OCI-LY3 (cell line): ENCODE data around the gene EEF1AKMT3.

Experiments
- EZH2phosphoT487 ChIP-seq: fragments of 200-600 bp; shearing (Covaris generic); IDR thresholded peaks from 2 replicates; pipeline ENCODE4 v1.6.1; 2018; ENCODE audit warnings: antibody characterized with exemption, mixed run types, low read depth
- TF ChIP-seq, protein P1 (sequence below): fragments of 200-600, 300-600 bp; sonication (generic); IDR thresholded peaks from 2 replicates; pipeline ENCODE4 v1.5.1; 2014; ENCODE audit warnings: antibody characterized with exemption, low read length, low read depth

DNA sequence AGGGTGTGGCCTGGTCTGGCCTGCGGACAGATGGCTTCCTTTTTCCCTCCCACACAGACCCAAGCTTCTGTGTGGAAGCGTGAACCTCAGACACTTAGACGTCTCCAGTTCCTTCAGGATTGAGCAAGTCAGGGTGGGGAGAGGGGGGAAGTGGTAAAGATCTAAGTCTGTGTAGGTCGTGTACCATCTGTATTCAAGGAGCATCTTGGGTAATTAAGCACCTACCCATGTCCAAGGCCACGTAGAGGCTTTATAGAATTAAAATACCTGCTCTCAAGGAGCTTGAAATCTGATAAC is 44.4 kb downstream of the EEF1AKMT3 start:
- TF ChIP-seq, protein P1, sequence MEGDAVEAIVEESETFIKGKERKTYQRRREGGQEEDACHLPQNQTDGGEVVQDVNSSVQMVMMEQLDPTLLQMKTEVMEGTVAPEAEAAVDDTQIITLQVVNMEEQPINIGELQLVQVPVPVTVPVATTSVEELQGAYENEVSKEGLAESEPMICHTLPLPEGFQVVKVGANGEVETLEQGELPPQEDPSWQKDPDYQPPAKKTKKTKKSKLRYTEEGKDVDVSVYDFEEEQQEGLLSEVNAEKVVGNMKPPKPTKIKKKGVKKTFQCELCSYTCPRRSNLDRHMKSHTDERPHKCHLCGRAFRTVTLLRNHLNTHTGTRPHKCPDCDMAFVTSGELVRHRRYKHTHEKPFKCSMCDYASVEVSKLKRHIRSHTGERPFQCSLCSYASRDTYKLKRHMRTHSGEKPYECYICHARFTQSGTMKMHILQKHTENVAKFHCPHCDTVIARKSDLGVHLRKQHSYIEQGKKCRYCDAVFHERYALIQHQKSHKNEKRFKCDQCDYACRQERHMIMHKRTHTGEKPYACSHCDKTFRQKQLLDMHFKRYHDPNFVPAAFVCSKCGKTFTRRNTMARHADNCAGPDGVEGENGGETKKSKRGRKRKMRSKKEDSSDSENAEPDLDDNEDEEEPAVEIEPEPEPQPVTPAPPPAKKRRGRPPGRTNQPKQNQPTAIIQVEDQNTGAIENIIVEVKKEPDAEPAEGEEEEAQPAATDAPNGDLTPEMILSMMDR, result no peak
- TF ChIP-seq EZH2phosphoT487, result no peak
